ENCODE measurements around the gene NLRP7. TPM values are rescaled to one million over a fixed set of nuclear protein-coding genes. Genes with fewer than 3 reads are reported as not detected.
"Not testable (repeated sequence)": the region's sequence is repeated elsewhere in the genome, so short reads cannot be mapped to it uniquely, and the experiment has no call there.

The NLRP7 gene
- total RNA-seq, 1 donor from 2014 or later: 0.15 TPM

GRCh38 chr19:54921082-54921481 is 26.2 kb downstream of the NLRP7 start:
- no peak for ATAC-seq
- TF ChIP-seq CTCF (IDR thresholded peaks at IDR 0.05): no peak
- intact Hi-C loops (cut with DNase I): no loop called here

GRCh38 chr19:54919646-54920563 is 27.4 kb downstream of the NLRP7 start:
- TF ChIP-seq CTCF (IDR thresholded peaks at IDR 0.05): peak; percentile 36
- H3K36me3 ChIP-seq; H3K4me1 ChIP-seq; DNase-seq; H3K4me3 ChIP-seq; intact Hi-C loops (cut with DNase I); H3K9me3 ChIP-seq; ATAC-seq; H3K27ac ChIP-seq: not testable (repeated sequence)
- H3K27me3 ChIP-seq (ENCODE audit: low read depth): peaks cover 29% of the 10 kb centered on the region

More at GRCh38 chr19:54921082-54921481, 26.2 kb downstream of the NLRP7 start:
- H3K9me3 ChIP-seq: no peaks in the 10 kb centered on the region
- no peaks in the 10 kb centered on the region for H3K4me1 ChIP-seq
- H3K36me3 ChIP-seq: no peaks in the 10 kb centered on the region
- DNase-seq: no peak
- no peak overlapping the region for H3K27ac ChIP-seq
- H3K27me3 ChIP-seq (ENCODE audit: low read depth): peaks cover 22% of the 10 kb centered on the region
- H3K4me3 ChIP-seq: no peak overlapping the region

GRCh38 chr19:54918499-54918898 is 28.8 kb downstream of the NLRP7 start:
- ATAC-seq (no peak), DNase-seq (no peak)
- Histone ChIP-seq H3K36me3 (no peaks in the 10 kb centered on the region), H3K27me3 (ENCODE audit: low read depth) (peaks cover 26% of the 10 kb centered on the region), H3K27ac (no peak overlapping the region), H3K9me3 (no peaks in the 10 kb centered on the region), H3K4me1 (no peaks in the 10 kb centered on the region), H3K4me3 (no peak overlapping the region)
- intact Hi-C loops (cut with DNase I): no loop called here
- no peak for TF ChIP-seq CTCF (IDR thresholded peaks at IDR 0.05)

- ATAC-seq: peak; percentile 44 to 51
- H3K9me3 ChIP-seq: no peaks in the 10 kb centered on the region
- peaks cover 26% of the 10 kb centered on the region for H3K27me3 ChIP-seq (ENCODE audit: low read depth)
- H3K36me3 ChIP-seq: no peaks in the 10 kb centered on the region
- intact Hi-C loops (cut with DNase I): no loop called here
- no peaks in the 10 kb centered on the region for H3K4me1 ChIP-seq
- no peak for DNase-seq
- H3K27ac ChIP-seq: no peak overlapping the region
- no peak for TF ChIP-seq CTCF (IDR thresholded peaks at IDR 0.05)
- no peak overlapping the region for H3K4me3 ChIP-seq
These were observed 30.5 kb downstream of the NLRP7 start for GRCh38 chr19:54916822-54917221.

- H3K27ac ChIP-seq; H3K4me1 ChIP-seq; H3K36me3 ChIP-seq; H3K9me3 ChIP-seq; ATAC-seq; intact Hi-C loops (cut with DNase I); H3K4me3 ChIP-seq; DNase-seq: not testable (repeated sequence)
- peaks cover 10% of the 10 kb centered on the region for H3K27me3 ChIP-seq (ENCODE audit: low read depth)
These were observed 39.4 kb downstream of the NLRP7 start for GRCh38 chr19:54907899-54908298.

GRCh38 chr19:54906819-54907218 is 40.5 kb downstream of the NLRP7 start:
- H3K4me1 ChIP-seq: no peaks in the 10 kb centered on the region
- H3K27me3 ChIP-seq (ENCODE audit: low read depth): peaks cover 10% of the 10 kb centered on the region
- H3K9me3 ChIP-seq: no peaks in the 10 kb centered on the region
- intact Hi-C loops (cut with DNase I): no loop called here
- H3K4me3 ChIP-seq: peak overlapping the region; percentile 6
- ATAC-seq (no peak), DNase-seq (no peak)
- no peak overlapping the region for H3K27ac ChIP-seq
- no peaks in the 10 kb centered on the region for H3K36me3 ChIP-seq
- TF ChIP-seq CTCF (IDR thresholded peaks at IDR 0.05): no peak
